B cell (primary cell): ENCODE measurements around the gene RASSF3. TPM values are rescaled to one million over a fixed set of nuclear protein-coding genes. Genes with fewer than 3 reads are reported as not detected.

Experiments
- ATAC-seq: fragments of 200-7000 bp; cut with Tn5 transposase; one replicate; pipeline ENCODE4 v1.10.0; 2021; ENCODE audit warnings: low read depth, mild to moderate bottlenecking, moderate number of reproducible peaks, moderate library complexity
- CTCF ChIA-PET: fragments of 350-600 bp; sonication (Branson Sonifier 250); formaldehyde crosslinking; loops from one replicate; lab custom pipeline; 2021; ENCODE audit warnings: antibody characterized with exemption, inconsistent platforms; lab: Charles Lee
- POLR2A ChIA-PET: fragments of 350-600 bp; sonication (Branson Sonifier 250); formaldehyde crosslinking; loops from one replicate; lab custom pipeline; 2021; ENCODE audit warnings: antibody characterized with exemption; lab: Charles Lee
- DNase-seq: peaks from one replicate; pipeline ENCODE4 v3.0.0; 2013
- H2AFZ ChIP-seq: 2 replicates; pipeline ENCODE4 v1.6.1; 2012; ENCODE audit warnings: mild to moderate bottlenecking, low read depth, low read length; ENCODE audit not compliant: insufficient read depth, poor library complexity, severe bottlenecking
- H3K27ac ChIP-seq, 2 donors: 1 replicate in 1 of 2; 2 replicates in 1 of 2; pipeline ENCODE4 v1.5.1; 2012 to 2013; ENCODE audit warnings: low read length in 2 of 2, mild to moderate bottlenecking in 2 of 2, moderate library complexity in 1 of 2
- H3K27me3 ChIP-seq, 4 experiments: fragments of 200-600 bp in 1 of 4; sonication (generic) in 1 of 4; replicated peaks in 1 of 4; 1 replicate in 2 of 4; 2 replicates in 2 of 4; pipeline versions ENCODE4 v1.6.1 to v1.7.0; 2013 to 2016; ENCODE audit warnings: low read length in 3 of 4, mild to moderate bottlenecking in 2 of 4, mixed read lengths in 1 of 4, moderate library complexity in 1 of 4; ENCODE audit not compliant: insufficient read depth in 4 of 4, control insufficient read depth in 3 of 4; ENCODE audit errors: control extremely low read depth in 1 of 4
- H3K36me3 ChIP-seq, 2 experiments: replicated peaks in 1 of 2; 1 replicate in 1 of 2; 2 replicates in 1 of 2; pipeline versions ENCODE4 v1.6.1 to v1.7.1; 2013; ENCODE audit warnings: low read length in 1 of 2; ENCODE audit not compliant: insufficient read depth in 2 of 2, control insufficient read depth in 1 of 2; ENCODE audit errors: control extremely low read depth in 1 of 2, extremely low read depth in 1 of 2
- H3K4me1 ChIP-seq, 2 donors: fragments of 200-600 bp in 1 of 2; sonication (generic) in 1 of 2; 1 replicate in 1 of 2; 2 replicates in 1 of 2; pipeline versions ENCODE4 v1.5.1 to v1.6.1; 2013 to 2017; ENCODE audit warnings: low read length in 2 of 2; ENCODE audit not compliant: control insufficient read depth in 2 of 2, insufficient read depth in 2 of 2
- H3K4me2 ChIP-seq: replicated peaks from 2 replicates; pipeline ENCODE3; 2012; ENCODE audit warnings: mild to moderate bottlenecking, low read depth, low read length; ENCODE audit not compliant: poor library complexity, severe bottlenecking
- H3K4me3 ChIP-seq, 5 experiments: fragments of 200-600 bp in 1 of 5; sonication (generic) in 1 of 5; 1 replicate in 3 of 5; 2 replicates in 2 of 5; pipeline versions ENCODE4 v1.5.1 to v1.7.0; 2011 to 2016; ENCODE audit warnings: low read length in 4 of 5, mild to moderate bottlenecking in 4 of 5, low read depth in 2 of 5, control low read depth in 1 of 5, moderate library complexity in 1 of 5; ENCODE audit not compliant: insufficient read depth in 1 of 5; ENCODE audit errors: control extremely low read depth in 1 of 5, extremely low read depth in 1 of 5
- H3K79me2 ChIP-seq: fragments of 200-600 bp; sonication (generic); one replicate; pipeline ENCODE4 v1.6.0; 2016; ENCODE audit warnings: low read length; ENCODE audit not compliant: control insufficient read depth, insufficient read depth
- H3K9ac ChIP-seq: fragments of 200-600 bp; sonication (generic); 2 replicates; pipeline ENCODE4 v1.6.1; 2017; ENCODE audit warnings: mild to moderate bottlenecking, low read length, moderate library complexity
- H3K9me3 ChIP-seq, 3 donors: one replicate each; pipeline versions ENCODE4 v1.6.1 to v1.7.1; 2013; ENCODE audit warnings: low read length in 2 of 3; ENCODE audit not compliant: control insufficient read depth in 2 of 3, insufficient read depth in 1 of 3; ENCODE audit errors: control extremely low read depth in 1 of 3
- H4K20me1 ChIP-seq: 2 replicates; pipeline ENCODE4 v1.6.0; 2012; ENCODE audit warnings: mild to moderate bottlenecking, low read length; ENCODE audit not compliant: insufficient read depth, control insufficient read depth, poor library complexity, severe bottlenecking
- H3K27ac Mint-ChIP-seq: one replicate; pipeline ENCODE4 v1.8.0; 2021; ENCODE audit warnings: mixed read lengths
- H3K27me3 Mint-ChIP-seq: one replicate; pipeline ENCODE4 v1.8.0; 2021; ENCODE audit warnings: mixed read lengths
- H3K4me1 Mint-ChIP-seq: one replicate; pipeline ENCODE4 v1.8.0; 2021; ENCODE audit warnings: mixed read lengths
- H3K4me3 Mint-ChIP-seq: one replicate; pipeline ENCODE4 v1.8.0; 2021; ENCODE audit warnings: mixed read lengths
- H3K9me3 Mint-ChIP-seq: one replicate; pipeline ENCODE4 v1.8.0; 2022; ENCODE audit warnings: mixed read lengths; ENCODE audit not compliant: insufficient read depth
- CTCF ChIP-seq: fragments of 200-600 bp; IDR thresholded peaks from one replicate; pipeline ENCODE4 v1.8.0; 2022; ENCODE audit warnings: antibody characterized with exemption, mild to moderate bottlenecking
- EZH2 ChIP-seq: IDR thresholded peaks from 2 replicates; pipeline ENCODE4 v1.6.1; 2012; ENCODE audit warnings: borderline replicate concordance, low read depth, mild to moderate bottlenecking, moderate library complexity, low read length; ENCODE audit not compliant: insufficient read depth, poor library complexity, severe bottlenecking
- WGBS: methylation state at CpG from one replicate; pipeline ENCODE4 v1.1.5; 2013; ENCODE audit warnings: missing lambda C conversion rate; ENCODE audit not compliant: insufficient coverage; 5-methylcytosine and 5-hydroxymethylcytosine counted together
- intact Hi-C: fragments of 100-400 bp; cut with micrococcal nuclease; formaldehyde crosslinking; loops from one replicate; pipeline ENCODE4 v1.10.0; 2022
- polyA plus RNA-seq: library from polyadenylated mRNA; depleted of rRNA; stranded (reverse); fragments of >200 nt; gene quantifications from 2 replicates; pipeline ENCODE4 v1.2.3, GENCODE V29; 2012
- total RNA-seq, 2 donors: library from RNA; stranded (reverse); fragments of 120-200 nt in 1 of 2; gene quantifications; 1 replicate in 1 of 2; 2 replicates in 1 of 2; pipeline versions ENCODE4 v1.2.3 to v1.2.4, GENCODE V29; 2013 to 2022

Gene RASSF3
- total and polyA plus RNA-seq, 2 donors (not counting 1 experiment from before 2014, with no cell fraction given): 25.8 to 104 TPM

GRCh38 chr12:64574837-64575236 is 35.5 kb upstream of the RASSF3 start:
- H3K4me1 ChIP-seq: no peaks in the 10 kb centered on the region
- no peaks in the 10 kb centered on the region for H3K36me3 ChIP-seq
- H3K9ac ChIP-seq: no peak overlapping the region
- no peaks in the 10 kb centered on the region for H4K20me1 ChIP-seq
- H3K4me3 ChIP-seq: no peak overlapping the region
- no peaks in the 10 kb centered on the region for H3K27me3 ChIP-seq
- H3K27ac Mint-ChIP-seq: no peak overlapping the region
- H3K4me2 ChIP-seq: no peak overlapping the region
- ATAC-seq: no peak
- no peaks in the 10 kb centered on the region for H3K79me2 ChIP-seq
- no peak for TF ChIP-seq CTCF
- TF ChIP-seq EZH2: no peak
- no peak overlapping the region for H3K4me3 Mint-ChIP-seq
- DNase-seq: no peak
- intact Hi-C loops: no loop called here
- H3K9me3 Mint-ChIP-seq: peaks cover 2% of the 10 kb centered on the region
- POLR2A ChIA-PET: no interaction called here
- no peak overlapping the region for H2AFZ ChIP-seq
- H3K27ac ChIP-seq: no peak overlapping the region
- H3K4me1 Mint-ChIP-seq: no peaks in the 10 kb centered on the region
- peaks cover 3% of the 10 kb centered on the region for H3K27me3 Mint-ChIP-seq
- CTCF ChIA-PET: interaction anchor here (0.9 to 1.4 kb wide), 3 partner anchors 24 to 123 kb away, joined by 3 to 5 read pairs (median 3); no protein-coding TSS in a partner anchor
- H3K9me3 ChIP-seq: peaks cover 1 to 24% (median 14%) of the 10 kb centered on the region in 3 donors

GRCh38 chr12:64577046-64577445 is 33.2 kb upstream of the RASSF3 start:
- Histone ChIP-seq H3K79me2 (no peaks in the 10 kb centered on the region), H4K20me1 (no peaks in the 10 kb centered on the region), H3K36me3 (no peaks in the 10 kb centered on the region), H3K4me2 (no peak overlapping the region), H3K27me3 (no peaks in the 10 kb centered on the region), H3K4me1 (no peaks in the 10 kb centered on the region), H2AFZ (no peak overlapping the region), H3K9me3 (peaks cover 1 to 24% (median 14%) of the 10 kb centered on the region in 3 donors), H3K4me3 (no peak overlapping the region), H3K9ac (no peak overlapping the region), H3K27ac (no peak overlapping the region)
- no peak overlapping the region for H3K27ac Mint-ChIP-seq
- no peak overlapping the region for H3K4me3 Mint-ChIP-seq
- no peak for DNase-seq
- no peaks in the 10 kb centered on the region for H3K4me1 Mint-ChIP-seq
- TF ChIP-seq CTCF (no peak), EZH2 (no peak)
- H3K27me3 Mint-ChIP-seq: peaks cover 3% of the 10 kb centered on the region
- 100% methylated on average over 1 of the region's 4 CpGs for WGBS
- no peak for ATAC-seq
- intact Hi-C loops: no loop called here
- POLR2A ChIA-PET: no interaction called here
- H3K9me3 Mint-ChIP-seq: peaks cover 2% of the 10 kb centered on the region
- CTCF ChIA-PET: no interaction called here
